B cell (primary cell): ENCODE results near the gene AATK. TPM values are rescaled to one million over a fixed set of nuclear protein-coding genes. Genes with fewer than 3 reads are reported as not detected.

Experiments used
- ATAC-seq: fragments of 200-7000 bp; cut with Tn5 transposase; one replicate; pipeline ENCODE4 v1.10.0; 2021; ENCODE audit warnings: low read depth, mild to moderate bottlenecking, moderate number of reproducible peaks, moderate library complexity
- CTCF ChIA-PET: fragments of 350-600 bp; sonication (Branson Sonifier 250); formaldehyde crosslinking; loops from one replicate; lab custom pipeline; 2021; ENCODE audit warnings: antibody characterized with exemption, inconsistent platforms; lab: Charles Lee
- POLR2A ChIA-PET: fragments of 350-600 bp; sonication (Branson Sonifier 250); formaldehyde crosslinking; loops from one replicate; lab custom pipeline; 2021; ENCODE audit warnings: antibody characterized with exemption; lab: Charles Lee
- DNase-seq: peaks from one replicate; pipeline ENCODE4 v3.0.0; 2013
- H2AFZ ChIP-seq: 2 replicates; pipeline ENCODE4 v1.6.1; 2012; ENCODE audit warnings: mild to moderate bottlenecking, low read depth, low read length; ENCODE audit not compliant: insufficient read depth, poor library complexity, severe bottlenecking
- H3K27ac ChIP-seq, 2 donors: 1 replicate in 1 of 2; 2 replicates in 1 of 2; pipeline ENCODE4 v1.5.1; 2012 to 2013; ENCODE audit warnings: low read length in 2 of 2, mild to moderate bottlenecking in 2 of 2, moderate library complexity in 1 of 2
- H3K27me3 ChIP-seq, 4 experiments: fragments of 200-600 bp in 1 of 4; sonication (generic) in 1 of 4; replicated peaks in 1 of 4; 1 replicate in 2 of 4; 2 replicates in 2 of 4; pipeline versions ENCODE4 v1.6.1 to v1.7.0; 2013 to 2016; ENCODE audit warnings: low read length in 3 of 4, mild to moderate bottlenecking in 2 of 4, mixed read lengths in 1 of 4, moderate library complexity in 1 of 4; ENCODE audit not compliant: insufficient read depth in 4 of 4, control insufficient read depth in 3 of 4; ENCODE audit errors: control extremely low read depth in 1 of 4
- H3K36me3 ChIP-seq, 2 experiments: replicated peaks in 1 of 2; 1 replicate in 1 of 2; 2 replicates in 1 of 2; pipeline versions ENCODE4 v1.6.1 to v1.7.1; 2013; ENCODE audit warnings: low read length in 1 of 2; ENCODE audit not compliant: insufficient read depth in 2 of 2, control insufficient read depth in 1 of 2; ENCODE audit errors: control extremely low read depth in 1 of 2, extremely low read depth in 1 of 2
- H3K4me1 ChIP-seq, 2 donors: fragments of 200-600 bp in 1 of 2; sonication (generic) in 1 of 2; 1 replicate in 1 of 2; 2 replicates in 1 of 2; pipeline versions ENCODE4 v1.5.1 to v1.6.1; 2013 to 2017; ENCODE audit warnings: low read length in 2 of 2; ENCODE audit not compliant: control insufficient read depth in 2 of 2, insufficient read depth in 2 of 2
- H3K4me2 ChIP-seq: replicated peaks from 2 replicates; pipeline ENCODE3; 2012; ENCODE audit warnings: mild to moderate bottlenecking, low read depth, low read length; ENCODE audit not compliant: poor library complexity, severe bottlenecking
- H3K4me3 ChIP-seq, 5 experiments: fragments of 200-600 bp in 1 of 5; sonication (generic) in 1 of 5; 1 replicate in 3 of 5; 2 replicates in 2 of 5; pipeline versions ENCODE4 v1.5.1 to v1.7.0; 2011 to 2016; ENCODE audit warnings: low read length in 4 of 5, mild to moderate bottlenecking in 4 of 5, low read depth in 2 of 5, control low read depth in 1 of 5, moderate library complexity in 1 of 5; ENCODE audit not compliant: insufficient read depth in 1 of 5; ENCODE audit errors: control extremely low read depth in 1 of 5, extremely low read depth in 1 of 5
- H3K79me2 ChIP-seq: fragments of 200-600 bp; sonication (generic); one replicate; pipeline ENCODE4 v1.6.0; 2016; ENCODE audit warnings: low read length; ENCODE audit not compliant: control insufficient read depth, insufficient read depth
- H3K9ac ChIP-seq: fragments of 200-600 bp; sonication (generic); 2 replicates; pipeline ENCODE4 v1.6.1; 2017; ENCODE audit warnings: mild to moderate bottlenecking, low read length, moderate library complexity
- H3K9me3 ChIP-seq, 3 donors: one replicate each; pipeline versions ENCODE4 v1.6.1 to v1.7.1; 2013; ENCODE audit warnings: low read length in 2 of 3; ENCODE audit not compliant: control insufficient read depth in 2 of 3, insufficient read depth in 1 of 3; ENCODE audit errors: control extremely low read depth in 1 of 3
- H4K20me1 ChIP-seq: 2 replicates; pipeline ENCODE4 v1.6.0; 2012; ENCODE audit warnings: mild to moderate bottlenecking, low read length; ENCODE audit not compliant: insufficient read depth, control insufficient read depth, poor library complexity, severe bottlenecking
- H3K27ac Mint-ChIP-seq: one replicate; pipeline ENCODE4 v1.8.0; 2021; ENCODE audit warnings: mixed read lengths
- H3K27me3 Mint-ChIP-seq: one replicate; pipeline ENCODE4 v1.8.0; 2021; ENCODE audit warnings: mixed read lengths
- H3K4me1 Mint-ChIP-seq: one replicate; pipeline ENCODE4 v1.8.0; 2021; ENCODE audit warnings: mixed read lengths
- H3K4me3 Mint-ChIP-seq: one replicate; pipeline ENCODE4 v1.8.0; 2021; ENCODE audit warnings: mixed read lengths
- H3K9me3 Mint-ChIP-seq: one replicate; pipeline ENCODE4 v1.8.0; 2022; ENCODE audit warnings: mixed read lengths; ENCODE audit not compliant: insufficient read depth
- CTCF ChIP-seq: fragments of 200-600 bp; IDR thresholded peaks from one replicate; pipeline ENCODE4 v1.8.0; 2022; ENCODE audit warnings: antibody characterized with exemption, mild to moderate bottlenecking
- EZH2 ChIP-seq: IDR thresholded peaks from 2 replicates; pipeline ENCODE4 v1.6.1; 2012; ENCODE audit warnings: borderline replicate concordance, low read depth, mild to moderate bottlenecking, moderate library complexity, low read length; ENCODE audit not compliant: insufficient read depth, poor library complexity, severe bottlenecking
- WGBS: methylation state at CpG from one replicate; pipeline ENCODE4 v1.1.5; 2013; ENCODE audit warnings: missing lambda C conversion rate; ENCODE audit not compliant: insufficient coverage; 5-methylcytosine and 5-hydroxymethylcytosine counted together
- intact Hi-C: fragments of 100-400 bp; cut with micrococcal nuclease; formaldehyde crosslinking; loops from one replicate; pipeline ENCODE4 v1.10.0; 2022
- polyA plus RNA-seq: library from polyadenylated mRNA; depleted of rRNA; stranded (reverse); fragments of >200 nt; gene quantifications from 2 replicates; pipeline ENCODE4 v1.2.3, GENCODE V29; 2012
- total RNA-seq, 2 donors: library from RNA; stranded (reverse); fragments of 120-200 nt in 1 of 2; gene quantifications; 1 replicate in 1 of 2; 2 replicates in 1 of 2; pipeline versions ENCODE4 v1.2.3 to v1.2.4, GENCODE V29; 2013 to 2022

Gene AATK
- total and polyA plus RNA-seq, 2 donors (not counting 1 experiment from before 2014, with no cell fraction given) = 0.21 to 1.7 TPM

- Histone ChIP-seq H2AFZ (no peak overlapping the region), H3K4me2 (no peak overlapping the region), H3K27ac (no peak overlapping the region), H3K79me2 (no peaks in the 10 kb centered on the region), H3K9me3 (peaks cover 0 to 8% (median 0%) of the 10 kb centered on the region in 3 donors), H3K9ac (no peak overlapping the region), H3K4me3 (no peak overlapping the region), H3K4me1 (peaks cover 10 to 16% of the 10 kb centered on the region in 2 donors), H3K27me3 (peaks cover 0 to 50% (median 15%) of the 10 kb centered on the region in 4 experiments), H3K36me3 (no peaks in the 10 kb centered on the region), H4K20me1 (no peaks in the 10 kb centered on the region)
- TF ChIP-seq CTCF = no peak
- TF ChIP-seq EZH2 = no peak
- ATAC-seq = no peak
- H3K4me3 Mint-ChIP-seq = peak overlapping the region; percentile 45
- no peak for DNase-seq
- intact Hi-C loops = no loop called here
- peaks cover 24% of the 10 kb centered on the region for H3K27me3 Mint-ChIP-seq
- H3K27ac Mint-ChIP-seq = no peak overlapping the region
- WGBS = 78% methylated on average over 18 of the region's 19 CpGs
- ChIA-PET POLR2A (no interaction called here), CTCF (no interaction called here)
- peaks cover 4% of the 10 kb centered on the region for H3K4me1 Mint-ChIP-seq
- no peaks in the 10 kb centered on the region for H3K9me3 Mint-ChIP-seq
Measured at GRCh38 chr17:81164371-81165245, 1.4 kb downstream of the AATK start.
